DND-41 (cell line): Measurements from ENCODE around the gene TTLL6.

Experiments
- ATAC-seq: fragments of 200-7000 bp; cut with Tn5 transposase; 3 replicates; pipeline ENCODE4 v1.9.1; 2021; ENCODE audit warnings: low read depth; ENCODE audit not compliant: insufficient read depth
- DNase-seq: peaks from one replicate; pipeline ENCODE4 v3.0.0-alpha.2; 2020
- H2AFZ ChIP-seq: 2 replicates; pipeline ENCODE4 v1.6.0; 2012; ENCODE audit warnings: low read depth, low read length
- H3K27ac ChIP-seq: 2 replicates; pipeline ENCODE4 v1.5.1; 2012; ENCODE audit warnings: low read length, inconsistent platforms
- H3K27me3 ChIP-seq: fragments of 200-600 bp; sonication (generic); 2 replicates; pipeline ENCODE4 v1.6.0; 2012; ENCODE audit warnings: low read length, mild to moderate bottlenecking, inconsistent platforms; ENCODE audit not compliant: insufficient read depth, poor library complexity
- H3K36me3 ChIP-seq: 2 replicates; pipeline ENCODE4 v1.5.1; 2012; ENCODE audit warnings: low read length, inconsistent platforms; ENCODE audit not compliant: insufficient read depth
- H3K4me1 ChIP-seq: 2 replicates; pipeline ENCODE4 v1.5.1; 2012; ENCODE audit warnings: mild to moderate bottlenecking, low read length; ENCODE audit not compliant: insufficient read depth
- H3K4me2 ChIP-seq: 2 replicates; pipeline ENCODE4 v1.6.0; 2012; ENCODE audit warnings: mild to moderate bottlenecking, moderate library complexity, low read length, inconsistent platforms; ENCODE audit not compliant: insufficient read depth
- H3K4me3 ChIP-seq, 2 experiments: fragments of 200-600 bp in 1 of 2; shearing (Covaris generic) in 1 of 2; 2 replicates each; pipeline ENCODE4 v1.5.1; 2012 to 2016; ENCODE audit warnings: inconsistent platforms in 2 of 2, low read length in 2 of 2, mild to moderate bottlenecking in 2 of 2, low read depth in 1 of 2, moderate library complexity in 1 of 2
- H3K79me2 ChIP-seq: 2 replicates; pipeline ENCODE4 v1.6.0; 2012; ENCODE audit warnings: low read length, inconsistent platforms; ENCODE audit not compliant: insufficient read depth
- H3K9ac ChIP-seq: 2 replicates; pipeline ENCODE4 v1.6.0; 2012; ENCODE audit warnings: low read depth, mild to moderate bottlenecking, inconsistent platforms, low read length, moderate library complexity
- H3K9me3 ChIP-seq: 2 replicates; pipeline ENCODE4 v1.5.1; 2012; ENCODE audit warnings: low read length, moderate library complexity, mild to moderate bottlenecking, inconsistent platforms; ENCODE audit not compliant: insufficient read depth, severe bottlenecking
- H4K20me1 ChIP-seq: 2 replicates; pipeline ENCODE4 v1.6.0; 2012; ENCODE audit warnings: low read length; ENCODE audit not compliant: insufficient read depth
- CTCF ChIP-seq: IDR thresholded peaks from 2 replicates; pipeline ENCODE4 v1.5.1; 2012; ENCODE audit warnings: borderline replicate concordance, low read length, moderate library complexity, mild to moderate bottlenecking; ENCODE audit not compliant: poor library complexity, severe bottlenecking; ENCODE audit errors: extremely low read depth
- EZH2 ChIP-seq: IDR thresholded peaks from 3 replicates; pipeline ENCODE4 v1.6.1; 2012; ENCODE audit warnings: borderline replicate concordance, low read depth, mild to moderate bottlenecking, moderate library complexity, low read length, inconsistent platforms; ENCODE audit not compliant: severe bottlenecking

Gene TTLL6

GRCh38 chr17:48754500-48755261 lies 62.3 kb downstream of the TTLL6 start:
- DNase-seq: no peak
- Histone ChIP-seq H3K27ac (no peak overlapping the region), H3K4me1 (no peaks in the 10 kb centered on the region), H3K9me3 (no peaks in the 10 kb centered on the region), H3K4me2 (no peak overlapping the region), H3K4me3 (no peak overlapping the region), H3K9ac (no peak overlapping the region), H3K79me2 (no peaks in the 10 kb centered on the region), H4K20me1 (peaks cover 4% of the 10 kb centered on the region; the same call in 1 of the 2 replicates), H2AFZ (no peak overlapping the region), H3K36me3 (no peaks in the 10 kb centered on the region), H3K27me3 (peaks cover 47% of the 10 kb centered on the region)
- TF ChIP-seq EZH2: no peak
- no peak for TF ChIP-seq CTCF
- ATAC-seq: no peak

GRCh38 chr17:48753794-48754499 lies 63.1 kb downstream of the TTLL6 start:
- Histone ChIP-seq H3K9ac (no peak overlapping the region), H4K20me1 (peaks cover 4% of the 10 kb centered on the region; the same call in 1 of the 2 replicates), H3K4me2 (no peak overlapping the region), H3K4me3 (no peak overlapping the region), H3K4me1 (no peaks in the 10 kb centered on the region), H2AFZ (no peak overlapping the region), H3K9me3 (no peaks in the 10 kb centered on the region), H3K27me3 (peaks cover 54% of the 10 kb centered on the region), H3K36me3 (no peaks in the 10 kb centered on the region), H3K79me2 (no peaks in the 10 kb centered on the region), H3K27ac (no peak overlapping the region)
- no peak for ATAC-seq
- TF ChIP-seq EZH2 (no peak), CTCF (no peak)
- no peak for DNase-seq

GRCh38 chr17:48752399-48753288 lies 64.4 kb downstream of the TTLL6 start:
- TF ChIP-seq EZH2 (no peak), CTCF (no peak)
- Histone ChIP-seq H3K4me3 (no peak overlapping the region), H3K9me3 (no peaks in the 10 kb centered on the region), H3K4me2 (no peak overlapping the region), H3K27ac (no peak overlapping the region), H3K79me2 (no peaks in the 10 kb centered on the region), H3K27me3 (peaks cover 60% of the 10 kb centered on the region), H2AFZ (no peak overlapping the region), H4K20me1 (peaks cover 4% of the 10 kb centered on the region; the same call in 1 of the 2 replicates), H3K9ac (no peak overlapping the region), H3K4me1 (no peaks in the 10 kb centered on the region), H3K36me3 (no peaks in the 10 kb centered on the region)
- DNase-seq (no peak), ATAC-seq (no peak)
